Fibroblast of lung (primary cell): ENCODE measurements around the gene PWWP2B. TPM values are rescaled to one million over a fixed set of nuclear protein-coding genes. Genes with fewer than 3 reads are reported as not detected.

ENCODE experiments used
- DNase-seq, 2 donors: peaks; one replicate each; pipeline versions ENCODE4 v3.0.0 to v3.0.0-alpha.2; 2010; ENCODE audit warnings: low read depth in 2 of 2
- H2AFZ ChIP-seq: 2 replicates; pipeline ENCODE4 v1.5.1; 2012; ENCODE audit warnings: low read length, control low read depth, inconsistent platforms
- H3K27ac ChIP-seq: 2 replicates; pipeline ENCODE4 v1.5.1; 2011; ENCODE audit warnings: low read length, control low read depth; ENCODE audit not compliant: insufficient read depth
- H3K27me3 ChIP-seq: 2 replicates; pipeline ENCODE4 v1.5.1; 2011; ENCODE audit warnings: mild to moderate bottlenecking, low read length; ENCODE audit not compliant: control insufficient read depth, insufficient read depth
- H3K36me3 ChIP-seq: 2 replicates; pipeline ENCODE4 v1.5.1; 2011; ENCODE audit warnings: low read length; ENCODE audit not compliant: control insufficient read depth, insufficient read depth
- H3K4me1 ChIP-seq: 2 replicates; pipeline ENCODE4 v1.5.1; 2011; ENCODE audit warnings: low read length; ENCODE audit not compliant: control insufficient read depth, insufficient read depth; ENCODE audit errors: extremely low read depth
- H3K4me2 ChIP-seq: 2 replicates; pipeline ENCODE4 v1.5.1; 2011; ENCODE audit warnings: low read length, control low read depth; ENCODE audit not compliant: insufficient read depth; ENCODE audit errors: extremely low read depth
- H3K4me3 ChIP-seq, 4 experiments: fragments of 200-600 bp in 1 of 4; sonication (generic) in 1 of 4; replicated peaks in 1 of 4; 2 replicates each; pipeline ENCODE4 v1.5.1; 2011 to 2016; ENCODE audit warnings: low read length in 4 of 4, low read depth in 3 of 4, mild to moderate bottlenecking in 3 of 4, control low read depth in 2 of 4, inconsistent platforms in 1 of 4, mixed read lengths in 1 of 4; ENCODE audit not compliant: insufficient read depth in 1 of 4; ENCODE audit errors: control extremely low read depth in 1 of 4
- H3K79me2 ChIP-seq: 2 replicates; pipeline ENCODE4 v1.5.1; 2012; ENCODE audit warnings: mild to moderate bottlenecking, low read length, inconsistent platforms; ENCODE audit not compliant: control insufficient read depth, insufficient read depth
- H3K9ac ChIP-seq: 2 replicates; pipeline ENCODE4 v1.5.1; 2011; ENCODE audit warnings: mild to moderate bottlenecking, low read length, control low read depth; ENCODE audit not compliant: insufficient read depth
- H3K9me3 ChIP-seq: 2 replicates; pipeline ENCODE4 v1.5.1; 2012; ENCODE audit warnings: low read depth, low read length; ENCODE audit not compliant: control insufficient read depth, insufficient read depth
- H4K20me1 ChIP-seq: 2 replicates; pipeline ENCODE4 v1.5.1; 2011; ENCODE audit warnings: low read length; ENCODE audit not compliant: control insufficient read depth, insufficient read depth; ENCODE audit errors: extremely low read depth
- CTCF ChIP-seq, 2 donors: IDR thresholded peaks in 1 of 2; conservative IDR thresholded peaks in 1 of 2; 1 replicate in 1 of 2; 2 replicates in 1 of 2; pipeline ENCODE4 v1.5.1; 2011 to 2012; ENCODE audit warnings: low read length in 2 of 2, control low read depth in 1 of 2, inconsistent platforms in 1 of 2, low read depth in 1 of 2, mild to moderate bottlenecking in 1 of 2
- EZH2 ChIP-seq: IDR thresholded peaks from 2 replicates; pipeline ENCODE4 v1.5.1; 2012; ENCODE audit warnings: low read length, control low read depth, mild to moderate bottlenecking; ENCODE audit errors: missing control alignments
- polyA plus RNA-seq, 2 donors: library from polyadenylated mRNA; depleted of rRNA in 1 of 2; stranded (reverse) in 1 of 2; unstranded in 1 of 2; fragments of >200 nt; gene quantifications; 2 replicates each; pipeline ENCODE4 v1.2.1, GENCODE V29; 2011 to 2012; ENCODE audit warnings: missing spikeins in 1 of 2
- total RNA-seq: library from RNA; depleted of rRNA; stranded (reverse); fragments of >200 nt; gene quantifications from 2 replicates; pipeline ENCODE4 v1.2.1, GENCODE V29; 2014

Gene PWWP2B
- total and polyA plus RNA-seq, 2 donors (not counting 1 experiment from before 2014, with no cell fraction given), result 1.5 to 15.9 TPM

DNA sequence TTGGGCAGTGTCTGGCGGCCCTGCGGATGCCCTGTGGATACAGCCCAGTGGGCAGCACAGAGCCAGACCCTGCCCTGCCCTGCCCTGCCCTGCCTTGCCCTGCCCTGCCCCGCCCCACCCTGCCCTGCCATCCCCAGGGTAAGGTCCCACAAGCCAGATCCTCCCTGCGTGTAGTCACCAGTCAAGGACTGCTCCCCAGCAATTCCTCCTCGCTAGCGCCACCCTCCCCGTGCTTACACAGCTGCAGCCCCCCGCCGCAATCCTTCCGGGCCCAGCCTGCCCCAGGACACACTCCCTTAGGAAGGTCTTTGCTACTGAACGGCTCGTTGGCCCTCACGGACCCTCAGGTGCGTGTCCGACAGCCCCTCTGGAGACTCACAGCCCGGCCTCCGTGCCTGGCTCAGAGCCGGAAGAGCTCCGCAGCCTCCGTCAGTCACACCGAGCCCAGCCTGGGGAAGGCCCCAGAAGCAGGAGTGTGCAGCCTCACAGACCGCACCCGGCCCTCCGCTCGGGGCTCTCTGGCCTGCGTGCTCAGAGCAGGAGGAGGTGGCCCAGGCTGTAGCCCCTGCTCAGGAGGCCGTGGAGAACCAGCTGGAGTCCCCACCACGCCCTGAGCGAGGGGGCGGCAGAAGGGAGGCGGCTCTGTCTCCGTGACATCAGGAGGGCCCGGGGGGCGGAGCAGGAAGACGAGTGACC lies 68.3 kb downstream of the PWWP2B start:
- H3K27ac ChIP-seq, result no peak overlapping the region
- peaks cover 2% of the 10 kb centered on the region for H3K4me1 ChIP-seq
- no peak overlapping the region for H3K4me2 ChIP-seq
- H4K20me1 ChIP-seq, result no peaks in the 10 kb centered on the region
- H2AFZ ChIP-seq, result no peak overlapping the region
- no peak for DNase-seq
- no peak overlapping the region for H3K9ac ChIP-seq
- H3K4me3 ChIP-seq, result no peak overlapping the region
- TF ChIP-seq EZH2 (no peak), CTCF (conservative IDR thresholded peaks at IDR 0.05 in 1 of 2, IDR thresholded peaks at IDR 0.05 in 1 of 2; ENCODE audit: low read depth in 1 of 2, low read length in 2 of 2) (no peak)
- no peaks in the 10 kb centered on the region for H3K36me3 ChIP-seq
- no peaks in the 10 kb centered on the region for H3K27me3 ChIP-seq
- H3K79me2 ChIP-seq, result no peaks in the 10 kb centered on the region
- no peaks in the 10 kb centered on the region for H3K9me3 ChIP-seq

GRCh38 chr10:132465889-132466519 lies 69.0 kb downstream of the PWWP2B start:
- no peak for DNase-seq
- no peaks in the 10 kb centered on the region for H3K9me3 ChIP-seq

More at GRCh38 chr10:132465889-132466519, 69.0 kb downstream of the PWWP2B start:
- no peak for TF ChIP-seq CTCF (conservative IDR thresholded peaks at IDR 0.05 in 1 of 2, IDR thresholded peaks at IDR 0.05 in 1 of 2; ENCODE audit: low read depth in 1 of 2, low read length in 2 of 2)
- no peak for TF ChIP-seq EZH2
- Histone ChIP-seq H3K4me1 (peaks cover 2% of the 10 kb centered on the region), H3K4me2 (no peak overlapping the region), H3K27me3 (no peaks in the 10 kb centered on the region), H3K27ac (no peak overlapping the region), H2AFZ (no peak overlapping the region), H4K20me1 (no peaks in the 10 kb centered on the region), H3K4me3 (no peak overlapping the region), H3K79me2 (no peaks in the 10 kb centered on the region), H3K9ac (no peak overlapping the region), H3K36me3 (no peaks in the 10 kb centered on the region)
